ENCODE results near the gene SDHAF1. TPM values are rescaled to one million over a fixed set of nuclear protein-coding genes. Genes with fewer than 3 reads are reported as not detected.
"Not testable (repeated sequence)": the region's sequence is repeated elsewhere in the genome, so short reads cannot be mapped to it uniquely, and the experiment has no call there.

Gene SDHAF1
- polyA plus RNA-seq, 3 donors = 15.5 to 18.8 (median 17.4) TPM

DNA sequence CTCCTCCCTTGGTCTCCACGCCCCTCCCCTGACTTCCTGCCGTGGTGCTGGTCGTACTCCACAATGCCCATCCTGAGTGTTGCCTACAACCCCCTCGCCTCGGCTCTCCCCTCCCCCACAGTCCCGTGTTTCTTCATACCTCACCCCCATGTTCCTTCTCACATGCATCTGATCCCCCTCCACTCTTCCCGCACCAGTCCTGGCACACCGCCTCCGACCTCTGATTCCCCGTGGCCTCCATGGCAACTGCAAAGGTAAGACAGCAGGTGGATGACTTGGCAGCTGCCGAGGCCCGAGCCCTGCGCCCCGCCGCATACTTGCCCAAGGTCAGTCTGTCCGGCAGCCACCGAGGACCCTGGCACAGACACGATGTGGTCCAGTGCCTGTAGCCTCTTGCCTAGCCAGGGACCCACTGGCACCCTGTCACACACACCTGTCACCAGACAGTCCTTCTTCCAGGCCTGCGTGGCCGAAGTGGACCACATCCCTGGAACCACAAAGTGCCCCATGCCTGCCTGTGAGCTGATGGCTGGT, 16.1 kb upstream of the SDHAF1 start:
- DNase-seq = no peak

DNA sequence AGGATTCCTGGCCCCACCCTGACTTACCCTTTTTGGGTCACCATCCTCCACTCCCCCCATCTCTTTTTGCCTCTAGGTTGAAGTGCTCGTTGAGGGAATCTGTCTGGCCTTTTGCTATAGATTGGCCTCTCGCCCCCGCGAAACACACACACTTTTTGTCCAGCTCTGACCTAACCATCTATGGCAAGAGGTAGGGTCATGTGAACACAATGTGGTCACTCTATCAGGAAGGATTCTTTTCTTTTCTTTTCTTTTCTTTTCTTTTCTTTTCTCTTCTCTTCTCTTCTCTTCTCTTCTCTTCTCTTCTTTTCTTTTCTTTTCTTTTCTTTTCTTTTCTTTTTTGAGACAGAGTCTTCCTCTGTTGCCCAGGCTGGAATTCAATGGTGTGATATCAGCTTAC, 14.0 kb upstream of the SDHAF1 start:
- DNase-seq = not testable (repeated sequence)

DNA sequence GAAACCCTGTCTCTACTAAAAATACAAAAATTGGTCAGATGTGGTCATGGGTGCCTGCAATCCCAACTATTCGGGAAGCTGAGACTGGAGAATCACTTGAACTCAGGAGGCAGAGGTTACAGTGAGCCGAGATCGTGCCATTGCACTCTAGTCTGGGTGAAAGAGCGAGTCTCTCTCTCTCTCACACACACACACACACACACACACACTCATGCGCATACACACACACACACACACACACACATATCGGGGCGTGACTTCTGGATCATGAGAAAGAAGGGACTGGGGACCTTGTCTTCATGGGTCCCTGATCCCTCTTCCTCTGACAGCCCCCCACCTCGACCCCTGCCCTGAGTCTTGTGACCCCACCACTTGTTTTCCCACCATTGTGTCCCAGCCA, 11.8 kb upstream of the SDHAF1 start:
- DNase-seq = no peak

GRCh38 chr19:35986111-35986510, 8.9 kb upstream of the SDHAF1 start:
- DNase-seq = no peak

GRCh38 chr19:35986664-35987570, 8.1 kb upstream of the SDHAF1 start:
- no peak for DNase-seq

DNA sequence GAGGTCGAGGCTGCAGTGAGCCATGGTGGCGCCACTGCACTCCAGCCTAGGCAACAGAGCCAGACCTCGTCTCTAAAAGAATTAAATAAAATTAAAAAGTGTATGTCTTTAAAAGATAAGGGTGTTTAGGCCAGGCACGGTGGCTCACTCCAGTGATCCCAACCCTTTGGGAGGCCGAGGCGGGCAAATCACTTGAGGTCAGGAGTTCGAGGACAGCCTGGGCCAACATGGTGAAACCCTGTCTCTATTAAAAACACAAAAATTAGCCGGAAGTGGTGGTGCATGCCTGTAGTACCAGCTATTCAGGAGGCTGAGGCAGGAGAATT, 7.5 kb upstream of the SDHAF1 start:
- no peak for DNase-seq

GRCh38 chr19:35988824-35989223, 6.2 kb upstream of the SDHAF1 start:
- no peak for DNase-seq

DNA sequence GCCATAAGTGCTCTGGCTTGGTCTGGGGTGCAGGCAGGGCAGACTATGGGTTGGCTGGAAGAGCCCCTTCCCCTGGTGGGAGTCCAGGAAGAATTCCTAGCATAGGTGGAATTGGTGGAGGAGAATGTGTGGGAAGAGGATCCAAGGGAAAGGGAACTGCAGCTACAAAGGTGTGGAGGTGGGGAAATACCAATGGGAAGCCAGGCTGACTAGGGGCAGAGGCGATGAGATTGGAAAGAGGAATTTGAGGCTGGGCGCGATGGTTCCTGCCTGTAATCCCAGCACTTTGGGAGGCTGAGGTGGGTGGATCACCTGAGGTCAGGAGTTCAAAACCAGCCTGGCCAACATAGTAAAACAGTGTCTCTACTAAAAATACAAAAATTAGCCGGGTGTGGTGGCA, 4.8 kb upstream of the SDHAF1 start:
- no peak for DNase-seq

- no peak for DNase-seq
Observed at GRCh38 chr19:35990771-35991730, 3.9 kb upstream of the SDHAF1 start.

- no peak for DNase-seq
Observed at GRCh38 chr19:35991731-35992450, 3.1 kb upstream of the SDHAF1 start.

GRCh38 chr19:35992907-35993765, 1.9 kb upstream of the SDHAF1 start:
- DNase-seq = no peak

DNA sequence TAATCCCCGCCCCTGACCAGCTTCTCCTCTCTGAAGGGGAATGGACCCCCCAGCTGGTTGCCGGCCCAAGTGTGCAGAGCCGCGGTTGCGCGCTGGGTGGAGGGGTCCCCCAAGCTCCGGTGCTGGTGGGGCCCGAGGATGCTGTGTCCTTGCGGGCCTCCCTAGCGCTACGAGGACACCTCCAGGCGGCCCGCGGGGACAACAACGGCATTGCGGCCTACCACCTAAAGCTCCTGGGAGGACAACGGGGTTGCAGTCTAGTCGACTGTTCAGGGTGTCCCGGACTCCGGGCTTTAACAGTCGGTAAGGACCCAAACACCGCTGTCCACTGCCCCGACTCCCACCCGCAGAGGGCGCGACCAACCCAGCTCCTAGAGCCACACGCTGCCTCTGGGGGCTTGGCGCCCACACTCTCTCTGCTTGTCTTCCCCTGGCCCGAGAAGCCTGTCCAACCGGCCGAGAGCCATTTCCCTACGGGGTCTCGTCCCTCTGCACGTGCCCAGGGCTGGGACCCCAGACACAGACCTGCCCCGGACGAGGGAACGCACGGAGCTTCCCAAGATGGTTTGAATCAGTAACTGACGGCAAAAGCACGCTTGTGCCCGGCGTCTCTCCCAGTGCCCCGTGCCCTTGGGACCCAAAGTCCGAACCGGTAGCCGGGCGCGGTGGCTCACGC, 927 bp upstream of the SDHAF1 start:
- no peak for DNase-seq

DNA sequence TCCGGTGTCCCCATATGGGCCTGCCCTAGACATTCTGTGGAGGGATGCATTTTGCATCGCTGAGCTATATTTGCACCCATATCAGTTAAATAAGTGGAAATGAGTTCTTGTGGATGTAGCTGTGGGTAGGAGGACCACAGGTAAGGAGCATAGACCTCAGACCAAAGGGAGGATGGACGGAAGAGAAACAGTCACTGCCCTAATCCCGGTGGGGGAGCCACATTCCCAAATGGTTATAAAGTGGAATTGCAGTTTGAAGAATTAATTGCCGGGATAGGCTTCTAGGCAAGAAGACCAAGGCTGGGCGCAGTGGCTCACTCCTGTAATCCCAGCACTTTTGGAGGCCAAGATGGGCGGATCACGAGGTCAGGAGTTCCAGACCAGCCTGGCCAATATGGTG, 1.8 kb downstream of the SDHAF1 start:
- no peak for DNase-seq

DNA sequence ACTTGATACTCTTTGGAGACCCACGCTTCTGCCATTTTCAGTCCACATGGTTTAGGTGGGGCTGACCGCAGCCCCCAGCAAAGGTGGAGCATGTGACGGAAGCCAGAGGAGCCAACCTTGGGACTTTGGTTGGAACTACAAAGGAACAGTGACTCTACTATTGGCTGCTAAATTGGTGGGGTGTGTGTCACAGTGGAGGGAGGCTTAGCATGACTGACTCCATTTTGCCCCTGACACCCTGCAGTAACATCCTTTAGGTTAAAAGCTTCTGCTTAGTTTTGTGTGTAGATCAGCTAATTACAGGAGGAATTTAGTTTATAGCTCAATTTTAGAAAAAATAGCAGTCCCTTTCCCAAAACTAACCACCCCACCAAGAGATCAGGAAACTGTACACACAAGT, 6.6 kb downstream of the SDHAF1 start:
- no peak for DNase-seq

- no peak for DNase-seq
Observed at GRCh38 chr19:36003284-36003683, 8.3 kb downstream of the SDHAF1 start.

GRCh38 chr19:36006955-36007354, 12.0 kb downstream of the SDHAF1 start:
- no peak for DNase-seq

- peak; percentile 77 for DNase-seq
Observed at GRCh38 chr19:36008336-36008978, 13.5 kb downstream of the SDHAF1 start, which contains the start of gene SYNE4. SYNE4 (minus strand) TSS chr19:36008813; CDS start chr19:36008681, 132 bp downstream.

GRCh38 chr19:36009220-36009619, 14.2 kb downstream of the SDHAF1 start:
- DNase-seq = no peak

- no peak for DNase-seq
Observed at GRCh38 chr19:36009633-36010379, 14.8 kb downstream of the SDHAF1 start.

Measured in renal pelvis (tissue), 4 donors.